HG02884 (cell line): ENCODE measurements around the gene MTIF3.
A peak's percentile ranks its signal among the peaks of the same experiment; 100 is the strongest.

Experiments used
- ATAC-seq: cut with Tn5 transposase; IDR thresholded peaks from one replicate; pipeline ENCODE4 v1.9.1; 2021; ENCODE audit warnings: mild to moderate bottlenecking, moderate library complexity; ENCODE audit not compliant: unreplicated experiment

MTIF3 gene, protein sequence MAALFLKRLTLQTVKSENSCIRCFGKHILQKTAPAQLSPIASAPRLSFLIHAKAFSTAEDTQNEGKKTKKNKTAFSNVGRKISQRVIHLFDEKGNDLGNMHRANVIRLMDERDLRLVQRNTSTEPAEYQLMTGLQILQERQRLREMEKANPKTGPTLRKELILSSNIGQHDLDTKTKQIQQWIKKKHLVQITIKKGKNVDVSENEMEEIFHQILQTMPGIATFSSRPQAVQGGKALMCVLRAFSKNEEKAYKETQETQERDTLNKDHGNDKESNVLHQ

DNA sequence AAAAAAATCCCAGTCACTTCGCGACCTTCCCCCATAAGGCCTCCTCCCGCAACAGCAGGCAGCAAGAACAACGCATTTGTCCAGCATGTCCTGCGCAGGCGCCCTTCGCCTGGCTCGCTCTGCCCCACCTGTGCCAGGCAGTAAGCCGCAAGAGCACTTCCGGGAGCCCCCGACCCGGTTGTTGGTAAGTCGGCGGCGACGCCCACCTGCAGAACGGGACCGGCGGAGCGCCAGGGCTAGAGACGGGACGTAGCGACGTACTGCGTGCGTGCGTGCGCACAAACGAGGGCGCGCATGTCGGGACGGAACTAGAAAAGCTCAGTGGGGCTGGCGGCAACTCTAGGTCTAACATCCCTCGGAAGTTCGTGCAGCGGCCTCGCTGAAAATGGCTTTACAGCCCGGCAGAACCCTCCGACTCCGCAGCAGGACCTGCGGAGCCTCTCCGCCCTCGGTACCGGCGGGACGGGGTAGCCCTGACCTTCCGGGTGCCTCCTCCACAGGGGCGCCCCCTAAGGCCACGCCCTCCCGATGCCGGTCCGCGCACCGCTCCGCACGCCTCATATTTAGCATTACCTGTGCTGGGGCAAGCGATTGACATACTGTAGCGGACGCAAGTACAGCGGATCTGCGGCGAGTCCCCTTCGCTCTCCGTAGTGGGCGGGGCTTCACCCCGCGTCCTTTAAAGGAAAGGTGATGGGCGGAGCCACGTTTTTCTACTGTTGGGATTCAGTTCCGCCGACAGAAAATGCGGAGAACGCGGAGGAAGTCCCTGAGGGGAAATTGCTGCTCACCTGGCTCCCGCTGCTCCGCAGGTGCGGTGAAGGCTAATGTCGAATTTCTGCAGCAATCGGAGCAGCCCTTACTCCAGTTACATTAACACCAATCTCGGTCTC is at the start of gene MTIF3:
Gene MTIF3, minus strand, starts transcription at position 629 of the 893 bp plus-strand sequence. CDS start 10,116 bp downstream, outside the sequence.
- ATAC-seq, result peak; percentile 80

DNA sequence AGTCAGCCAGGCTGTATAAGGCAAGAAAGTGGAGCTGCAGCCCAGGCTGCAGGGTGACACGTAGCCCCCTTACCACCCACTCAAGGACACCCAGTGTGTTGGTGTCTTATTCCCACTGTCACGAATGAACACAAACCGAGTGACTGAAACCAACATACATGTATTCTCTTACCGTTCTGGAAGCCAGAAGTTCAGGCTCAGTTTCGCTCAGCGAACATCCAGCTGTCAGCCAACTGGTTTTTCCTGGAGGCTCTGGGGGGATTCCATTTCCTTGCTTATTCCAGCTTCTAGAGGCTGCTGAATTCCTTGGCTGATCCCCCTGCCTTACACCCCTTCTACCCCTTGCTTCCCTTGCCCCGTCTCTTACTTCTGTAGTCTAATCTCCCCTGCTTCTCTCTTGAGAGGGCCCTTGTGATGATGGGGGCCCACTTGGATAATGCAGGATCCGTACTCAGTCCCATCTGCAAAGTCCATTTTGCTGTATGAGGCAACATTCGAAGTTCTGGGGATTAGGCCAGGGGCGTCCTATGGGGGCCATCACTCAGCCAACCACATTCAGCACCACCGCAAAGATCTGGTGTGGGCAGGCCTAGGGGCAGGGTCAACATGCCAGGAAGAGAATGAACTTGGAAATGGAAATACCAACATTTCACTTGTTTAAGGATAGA is 47.3 kb upstream of the MTIF3 start:
- no peak for ATAC-seq

DNA sequence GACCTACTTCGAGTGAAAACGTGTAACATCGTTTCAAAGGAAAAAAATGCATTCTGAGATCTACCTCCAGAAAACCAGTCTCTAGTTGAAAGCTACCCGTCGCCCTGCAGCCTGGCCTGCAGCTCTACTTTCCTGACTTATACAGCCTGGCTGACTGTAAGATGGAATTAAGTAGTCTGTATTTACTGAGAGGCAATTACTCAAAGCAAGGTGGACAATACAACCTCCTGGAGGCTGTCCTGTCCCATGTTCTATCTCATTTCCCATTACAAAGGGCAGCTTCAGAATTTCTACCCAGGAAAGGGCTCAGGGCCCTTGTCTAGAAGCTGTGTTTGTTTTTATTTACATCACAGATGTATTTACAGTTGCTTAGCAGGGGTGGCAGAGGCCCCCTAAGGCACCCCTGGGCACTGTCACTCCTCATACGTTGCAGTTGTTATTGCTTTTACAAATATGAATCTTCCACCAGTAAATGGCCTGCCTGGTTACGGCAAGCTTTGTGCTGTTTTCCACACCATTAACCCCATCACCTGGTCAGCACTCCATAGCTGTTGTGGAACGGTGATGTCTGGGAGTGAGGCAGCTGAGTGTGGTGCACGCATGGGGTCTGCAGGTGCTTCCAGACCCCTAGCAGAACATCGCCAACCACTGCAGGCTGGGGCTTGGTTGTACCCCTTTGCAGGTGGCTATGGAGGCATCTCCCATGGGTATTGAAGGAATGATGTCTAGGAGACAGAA is 46.3 kb upstream of the MTIF3 start:
- ATAC-seq, result no peak

DNA sequence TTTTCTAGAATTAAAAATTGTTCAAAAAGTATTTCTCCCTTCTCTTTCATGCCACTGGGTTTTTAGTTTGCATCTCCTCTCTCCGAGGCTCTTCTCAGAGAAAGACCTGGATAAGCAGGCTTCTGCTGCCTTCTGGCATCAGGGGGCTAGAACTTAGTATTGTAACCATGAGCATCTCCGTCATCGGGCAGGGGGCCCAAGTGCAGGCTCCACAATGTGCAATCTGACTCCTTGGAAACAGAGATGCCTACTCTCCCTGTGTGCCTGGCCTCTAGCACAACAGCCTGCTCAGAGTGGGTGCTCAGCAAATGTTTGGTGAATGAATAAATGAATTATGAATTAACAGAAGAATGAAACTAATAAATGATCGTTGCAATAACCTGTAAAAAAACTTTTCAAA is 45.6 kb upstream of the MTIF3 start:
- no peak for ATAC-seq

DNA sequence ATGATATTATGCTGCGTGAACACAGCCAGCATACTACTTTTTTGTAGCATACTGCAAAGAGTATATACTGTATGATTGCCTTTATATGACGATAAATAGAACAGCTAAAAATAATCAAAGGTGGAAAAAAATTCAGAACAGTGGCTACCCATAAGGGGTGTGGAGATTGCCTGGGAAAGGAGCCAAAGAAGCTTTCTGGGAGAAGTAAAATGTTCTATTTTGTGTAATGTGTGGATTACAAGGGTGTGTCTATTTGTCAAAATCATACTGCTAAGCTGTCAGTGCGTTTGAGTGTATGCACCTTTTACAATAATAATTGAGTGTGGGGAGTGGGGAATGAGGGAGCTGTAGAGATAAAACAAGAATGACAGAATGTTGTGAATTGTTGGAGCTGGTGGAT is 45.2 kb upstream of the MTIF3 start:
- no peak for ATAC-seq

DNA sequence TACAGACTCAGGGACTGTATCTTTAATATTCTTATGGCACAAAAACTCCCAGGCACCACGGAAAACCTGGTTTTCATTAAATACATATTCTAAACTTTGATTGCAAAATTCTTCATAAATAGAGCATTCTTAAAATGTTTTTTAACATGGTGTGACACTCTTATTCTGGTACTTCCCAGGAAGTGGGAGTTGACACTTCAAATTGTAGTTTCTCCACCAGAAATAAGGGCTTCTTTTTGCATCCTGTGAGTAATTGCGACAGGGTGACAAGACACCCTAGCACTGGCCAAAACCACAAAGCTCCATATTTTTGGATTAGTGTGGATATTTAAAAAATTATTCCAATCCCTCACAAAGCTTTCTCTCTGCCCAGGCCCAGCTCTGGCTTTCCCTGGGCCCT is 43.6 kb upstream of the MTIF3 start:
- no peak for ATAC-seq

DNA sequence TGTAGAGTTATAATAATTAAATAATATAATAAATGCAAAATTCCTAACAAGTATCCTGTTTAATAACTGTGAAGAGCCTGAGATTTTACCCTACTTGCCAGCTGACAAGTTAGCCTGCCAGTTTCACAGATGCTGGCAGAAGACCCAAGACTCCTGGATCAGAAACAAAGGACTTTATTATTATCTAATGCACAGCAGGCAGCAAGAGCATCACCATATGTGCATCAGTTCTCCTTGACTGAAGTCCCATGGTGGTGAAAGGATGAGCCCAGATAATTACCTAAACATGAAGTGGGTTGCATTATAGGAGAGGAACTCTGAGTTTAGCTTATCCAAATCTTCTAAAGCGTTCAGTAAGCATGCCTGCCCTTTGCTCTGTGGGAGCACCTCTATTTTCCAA is 39.1 kb upstream of the MTIF3 start:
- no peak for ATAC-seq

DNA sequence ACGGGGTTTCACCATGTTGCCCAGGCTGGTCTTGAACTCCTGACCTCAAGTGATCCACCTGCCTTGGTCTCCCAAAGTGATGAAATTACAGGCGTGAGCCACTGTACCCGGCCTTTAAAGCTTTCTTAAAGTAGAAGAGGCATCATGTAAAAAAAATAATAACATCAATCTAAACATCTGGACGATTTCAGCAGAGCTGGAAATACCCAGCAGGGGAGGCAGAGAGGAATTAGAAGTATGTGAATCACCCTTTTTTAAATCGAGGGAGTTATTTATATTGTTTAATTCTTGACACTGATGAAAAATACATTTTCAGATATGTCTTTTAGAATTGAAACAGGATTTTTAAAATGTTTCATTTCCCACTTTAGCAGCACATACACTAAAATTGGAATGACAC is 37.4 kb upstream of the MTIF3 start:
- ATAC-seq, result no peak

DNA sequence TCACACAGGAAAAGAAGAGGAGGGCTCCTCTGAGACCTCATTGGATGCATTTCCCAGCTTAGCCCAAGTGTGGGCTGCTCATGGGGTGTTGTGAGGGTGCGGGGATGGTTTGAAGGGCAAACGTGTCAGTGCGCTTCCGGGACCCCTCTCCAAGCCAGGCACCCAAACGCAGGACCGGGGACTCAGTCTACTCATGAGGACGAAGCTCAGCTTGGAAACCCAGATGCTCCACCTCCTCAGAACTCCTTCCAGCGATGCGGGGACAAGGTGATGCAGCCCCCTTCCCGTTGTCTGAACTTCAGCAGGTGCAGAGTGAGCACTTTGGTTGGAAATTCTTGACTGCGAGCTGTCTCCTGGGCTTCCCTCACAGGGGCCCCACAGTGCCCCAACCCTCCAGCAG is 33.1 kb upstream of the MTIF3 start:
- no peak for ATAC-seq

DNA sequence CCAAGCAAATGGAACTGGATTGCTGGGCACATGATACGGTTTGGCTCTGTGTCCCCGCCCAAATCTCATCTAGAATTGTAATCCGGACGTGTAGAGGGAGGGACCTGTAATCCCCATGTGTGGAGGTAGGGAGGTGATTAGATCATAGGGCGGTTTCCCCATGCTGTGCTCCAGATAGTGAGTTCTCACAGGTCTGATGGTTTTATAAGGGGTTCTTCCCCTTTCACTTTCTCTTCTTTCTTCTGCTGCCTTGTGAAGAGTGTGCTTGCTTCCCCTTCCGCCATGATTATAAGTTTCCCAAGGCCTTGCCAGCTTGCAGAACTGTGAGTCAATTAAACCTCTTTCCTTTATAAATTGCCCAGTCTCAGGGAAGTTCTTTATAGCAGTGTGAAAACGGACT is 32.6 kb upstream of the MTIF3 start:
- peak; percentile 94 for ATAC-seq

DNA sequence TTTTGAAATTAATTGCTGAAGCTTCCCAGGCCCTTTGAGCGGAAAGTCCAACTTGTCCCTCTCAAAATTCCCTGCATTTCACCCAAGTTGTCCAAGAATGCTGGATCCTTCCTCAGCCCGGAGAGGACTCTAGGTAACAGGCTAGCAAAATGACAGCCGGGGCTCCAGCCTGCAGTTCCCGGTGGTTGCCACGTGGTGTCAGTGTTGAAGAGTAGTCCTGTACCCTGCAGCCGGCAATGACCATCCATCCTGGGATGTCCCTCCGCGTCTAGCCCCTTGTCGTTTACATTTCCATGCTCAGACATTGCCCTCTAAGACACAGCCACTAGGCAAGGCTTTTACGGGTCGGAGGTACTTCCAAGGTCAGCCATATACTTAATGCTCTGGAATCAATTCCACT is 31.4 kb upstream of the MTIF3 start:
- no peak for ATAC-seq

DNA sequence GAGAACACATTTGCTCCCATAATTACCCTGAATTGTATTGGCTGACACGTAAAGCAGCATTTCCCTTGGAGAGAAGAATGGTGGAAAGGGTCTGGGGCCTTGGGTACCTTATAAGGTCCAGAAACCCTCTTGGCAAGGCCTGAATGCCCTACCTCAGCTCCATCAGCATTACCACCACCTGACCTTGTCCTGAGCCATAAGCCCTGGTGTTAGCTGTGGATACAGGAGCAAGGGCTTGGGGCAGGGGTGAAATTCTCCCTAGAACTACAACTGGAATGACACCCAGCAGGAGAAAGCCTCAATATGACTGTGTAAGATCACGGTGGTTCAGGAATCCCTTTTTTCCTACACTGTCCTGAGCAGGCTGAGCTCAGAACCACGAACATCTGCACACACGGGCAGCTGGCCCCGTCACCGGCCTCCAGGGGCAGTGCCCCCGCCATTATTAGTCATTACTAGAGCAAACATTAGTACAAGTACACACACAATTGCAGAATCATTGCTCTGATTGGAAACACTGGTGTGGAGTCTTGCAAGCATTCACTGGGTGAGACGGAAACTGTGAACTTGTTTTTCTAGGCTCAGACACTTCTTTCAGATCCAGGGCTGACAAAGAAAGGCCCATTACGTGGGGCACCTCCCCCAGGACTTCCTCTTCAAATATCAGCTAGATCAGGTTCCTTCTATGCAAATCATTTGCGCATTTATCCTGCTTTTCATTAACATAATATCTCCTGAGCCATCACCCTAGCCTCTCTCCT is 26.8 kb upstream of the MTIF3 start:
- peak; percentile 76 for ATAC-seq

DNA sequence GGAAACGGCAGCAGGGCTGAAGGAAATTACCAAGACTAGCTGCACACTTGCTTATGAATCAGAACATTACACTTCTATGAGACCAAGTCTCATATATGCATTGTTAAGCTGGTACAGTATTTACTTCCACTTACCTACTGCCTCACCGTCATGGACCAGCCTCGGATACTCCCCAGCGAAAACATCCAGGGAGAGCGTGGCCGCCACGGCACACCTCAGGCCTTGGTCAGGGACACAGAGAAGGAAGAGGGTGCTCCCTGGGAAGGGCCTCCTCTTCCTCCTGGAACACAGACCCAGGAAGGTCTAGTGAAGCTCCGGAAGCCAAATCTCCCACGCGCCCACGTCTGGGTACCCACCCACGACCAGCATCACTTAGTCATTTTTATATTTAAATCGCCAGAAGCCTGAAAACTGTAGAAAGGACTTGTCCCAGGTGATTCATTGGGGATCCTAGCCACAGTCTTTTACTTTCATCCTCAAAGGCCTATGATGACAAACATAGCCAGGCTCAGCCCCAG is 24.4 kb upstream of the MTIF3 start:
- no peak for ATAC-seq

DNA sequence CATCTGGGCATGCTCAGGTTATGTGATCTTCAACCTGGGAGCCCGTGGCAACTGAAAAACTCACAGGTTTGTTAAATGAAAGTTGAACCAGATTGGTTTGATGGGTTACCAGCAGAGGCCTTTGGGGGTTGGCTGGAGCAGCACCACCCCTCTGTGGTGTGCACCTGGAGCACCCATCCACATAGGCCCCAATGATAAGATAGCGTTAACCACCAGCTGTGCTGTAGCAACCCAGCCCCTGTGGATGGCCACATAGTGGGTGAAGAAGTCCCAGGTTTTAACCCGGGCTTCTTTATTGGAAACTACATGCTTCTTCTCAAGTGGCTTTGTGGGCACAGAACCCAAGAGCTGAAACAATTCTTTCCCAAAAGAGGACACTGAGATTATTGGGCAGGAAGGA is 22.6 kb upstream of the MTIF3 start:
- ATAC-seq, result no peak

DNA sequence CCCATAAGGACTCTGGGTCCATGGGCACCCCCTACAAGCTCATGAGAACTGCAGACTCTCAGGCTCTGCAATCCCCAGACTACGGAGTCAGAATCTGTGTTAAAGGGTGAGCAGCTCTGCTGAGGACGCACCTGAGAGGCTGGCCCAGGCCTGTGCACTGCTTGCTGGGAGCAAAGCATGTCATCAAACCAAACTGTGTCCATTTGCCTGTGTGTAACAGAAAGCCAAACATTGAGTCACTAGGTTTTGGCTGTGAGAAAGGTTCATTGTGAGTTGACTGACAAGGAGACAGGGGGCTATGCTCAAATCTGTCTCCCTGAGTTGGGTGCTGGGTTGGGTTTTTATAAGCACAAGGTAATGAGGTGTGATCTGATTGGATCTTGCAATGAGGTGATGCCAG is 22.1 kb upstream of the MTIF3 start:
- ATAC-seq, result no peak

DNA sequence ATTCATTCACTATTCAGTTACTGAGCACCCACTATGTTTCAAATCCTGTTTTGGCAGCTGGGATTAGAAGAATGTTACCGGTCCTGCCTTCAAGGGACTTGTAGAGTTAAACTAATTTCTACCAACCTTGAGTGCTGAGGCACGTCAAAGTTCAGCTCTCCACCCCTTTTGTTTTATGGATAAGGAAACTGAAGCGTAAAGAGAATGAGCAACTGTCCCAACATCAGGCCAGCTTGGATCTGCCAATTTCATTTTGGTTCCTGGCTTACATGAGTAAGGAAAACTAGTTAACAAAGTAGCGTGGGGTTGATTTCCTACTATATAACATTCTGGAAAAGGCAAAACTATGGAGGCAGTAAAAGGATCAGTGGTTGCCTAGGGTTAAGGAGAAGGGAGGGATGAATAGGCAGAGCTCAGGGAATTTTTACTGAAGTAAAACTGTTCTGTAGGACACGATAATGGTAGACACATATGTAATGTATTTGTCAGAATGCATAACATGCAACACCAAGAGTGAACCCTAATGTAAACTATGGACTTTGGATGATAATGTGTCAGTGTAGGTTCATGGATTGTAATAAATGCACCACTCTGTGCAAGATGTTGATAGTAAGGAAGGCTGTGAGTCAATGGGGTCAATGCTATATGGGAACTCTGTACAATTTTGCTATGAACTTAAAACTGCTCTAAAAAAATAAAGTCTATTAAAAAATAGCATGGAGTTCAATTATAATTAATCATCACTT is 19.9 kb upstream of the MTIF3 start:
- no peak for ATAC-seq

DNA sequence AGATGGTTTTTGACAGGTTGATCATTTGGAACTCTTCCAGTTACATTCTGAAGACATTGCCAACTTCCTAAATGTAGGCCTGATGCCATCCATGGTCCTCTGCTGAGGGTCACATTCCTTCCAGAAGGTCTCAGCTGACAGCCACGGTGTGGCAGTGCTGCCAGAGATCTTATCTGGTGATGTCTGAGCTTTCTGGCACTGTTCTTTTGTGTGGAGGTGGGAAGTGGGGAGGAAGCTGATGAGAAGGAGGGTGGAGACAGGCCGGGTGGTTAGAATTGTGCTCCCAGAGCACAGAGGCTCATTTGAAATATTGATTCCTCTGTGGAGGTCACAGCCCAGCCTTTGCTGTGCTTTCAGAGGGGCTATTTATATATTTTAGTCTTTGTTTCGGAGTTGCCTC is 16.1 kb upstream of the MTIF3 start:
- no peak for ATAC-seq

DNA sequence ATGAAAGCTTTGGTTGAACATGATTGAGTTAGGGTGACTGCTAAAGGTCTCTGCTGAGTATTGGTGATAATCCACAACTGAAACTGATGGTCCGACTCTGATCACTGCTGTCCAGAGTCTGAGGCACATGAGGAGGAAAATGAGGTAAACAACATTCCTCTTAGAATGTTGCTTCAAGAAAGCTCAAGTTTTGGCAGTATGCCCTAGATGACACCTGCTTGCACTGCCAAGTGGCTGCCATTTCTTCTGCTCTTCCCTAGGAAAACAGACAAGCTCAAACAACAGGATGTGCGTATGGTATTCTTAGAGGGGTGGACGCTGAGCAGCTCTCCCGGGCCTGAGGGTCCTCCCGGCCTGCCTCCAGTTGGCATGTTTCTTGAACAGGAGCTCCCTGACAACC is 15.2 kb upstream of the MTIF3 start:
- ATAC-seq, result no peak

DNA sequence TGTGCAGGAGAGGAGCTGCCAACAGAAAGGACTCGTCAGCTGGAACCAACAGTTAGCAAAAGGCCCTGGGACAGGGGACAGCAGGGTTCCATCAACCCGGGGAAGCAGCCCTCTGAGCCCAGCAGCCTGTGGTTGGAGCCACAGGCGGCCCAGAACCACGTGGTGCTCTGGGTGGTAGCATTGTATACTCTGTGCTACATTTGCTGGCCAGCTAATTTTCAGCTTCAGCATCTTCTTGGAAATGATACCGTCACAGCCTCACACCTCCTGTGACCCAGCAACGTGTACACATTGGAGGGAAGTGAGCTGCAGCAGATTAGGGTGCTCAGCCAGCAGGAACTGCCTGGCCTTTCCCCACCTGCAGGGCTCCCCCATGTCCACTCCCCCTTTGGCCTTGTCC is 13.1 kb upstream of the MTIF3 start:
- no peak for ATAC-seq
